Esophagus muscularis mucosa (tissue), 3 donors: ENCODE data around the gene AASDH.

Experiments
- POLR2A ChIP-seq: fragments of 450-650 bp; IDR thresholded peaks from one replicate; pipeline ENCODE4 v1.6.1; 2017; ENCODE audit warnings: antibody characterized with exemption, moderate library complexity, mild to moderate bottlenecking, low read depth
- TF ChIP-seq, protein P1 (sequence below), 3 experiments: fragments of 200-600 bp in 2 of 3; fragments of 450-650 bp in 1 of 3; sonication (generic) in 2 of 3; IDR thresholded peaks; one replicate each; pipeline ENCODE4 v1.5.1; 2017 to 2019; ENCODE audit warnings: antibody characterized with exemption in 3 of 3, mild to moderate bottlenecking in 2 of 3, moderate library complexity in 1 of 3

DNA sequence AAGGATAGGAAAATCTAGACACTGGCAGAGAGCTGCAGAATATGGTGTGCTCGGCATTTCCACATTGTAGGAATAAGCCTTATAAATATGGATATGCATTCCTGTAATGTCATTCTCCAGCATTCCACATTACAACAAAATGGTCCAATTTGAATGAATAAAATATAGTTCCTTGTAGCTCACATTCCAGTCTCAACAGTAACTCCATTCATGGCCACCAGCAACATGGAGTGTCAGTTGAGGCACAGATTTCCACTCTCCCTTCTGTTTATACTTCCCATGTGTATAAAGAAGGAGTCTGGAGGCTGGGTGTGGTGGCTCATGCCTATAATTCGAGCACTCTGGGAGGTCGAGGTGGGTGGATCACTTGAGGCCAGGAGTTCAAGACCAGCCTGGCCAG lies 84.5 kb downstream of the AASDH start:
- TF ChIP-seq POLR2A = no peak
- TF ChIP-seq, protein P1, sequence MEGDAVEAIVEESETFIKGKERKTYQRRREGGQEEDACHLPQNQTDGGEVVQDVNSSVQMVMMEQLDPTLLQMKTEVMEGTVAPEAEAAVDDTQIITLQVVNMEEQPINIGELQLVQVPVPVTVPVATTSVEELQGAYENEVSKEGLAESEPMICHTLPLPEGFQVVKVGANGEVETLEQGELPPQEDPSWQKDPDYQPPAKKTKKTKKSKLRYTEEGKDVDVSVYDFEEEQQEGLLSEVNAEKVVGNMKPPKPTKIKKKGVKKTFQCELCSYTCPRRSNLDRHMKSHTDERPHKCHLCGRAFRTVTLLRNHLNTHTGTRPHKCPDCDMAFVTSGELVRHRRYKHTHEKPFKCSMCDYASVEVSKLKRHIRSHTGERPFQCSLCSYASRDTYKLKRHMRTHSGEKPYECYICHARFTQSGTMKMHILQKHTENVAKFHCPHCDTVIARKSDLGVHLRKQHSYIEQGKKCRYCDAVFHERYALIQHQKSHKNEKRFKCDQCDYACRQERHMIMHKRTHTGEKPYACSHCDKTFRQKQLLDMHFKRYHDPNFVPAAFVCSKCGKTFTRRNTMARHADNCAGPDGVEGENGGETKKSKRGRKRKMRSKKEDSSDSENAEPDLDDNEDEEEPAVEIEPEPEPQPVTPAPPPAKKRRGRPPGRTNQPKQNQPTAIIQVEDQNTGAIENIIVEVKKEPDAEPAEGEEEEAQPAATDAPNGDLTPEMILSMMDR (IDR thresholded peaks at IDR 0.05) = no peak
